CD14-positive monocyte (primary cell): ENCODE measurements around the gene VARS1. TPM values are rescaled to one million over a fixed set of nuclear protein-coding genes. Genes with fewer than 3 reads are reported as not detected.

Source experiments
- DNase-seq, 3 donors: peaks; one replicate each; pipeline ENCODE4 v3.0.0-alpha.2; 2011 to 2022
- H2AFZ ChIP-seq: 2 replicates; pipeline ENCODE4 v1.6.0; 2012; ENCODE audit warnings: mild to moderate bottlenecking, low read depth, low read length, inconsistent platforms; ENCODE audit not compliant: insufficient read depth, poor library complexity, severe bottlenecking
- H3K27ac ChIP-seq, 2 donors: 1 replicate in 1 of 2; 2 replicates in 1 of 2; pipeline ENCODE4 v1.5.1; 2012 to 2013; ENCODE audit warnings: low read length in 2 of 2, control low read depth in 1 of 2, inconsistent platforms in 1 of 2, low read depth in 1 of 2, mild to moderate bottlenecking in 1 of 2
- H3K27me3 ChIP-seq, 2 donors: one replicate each; pipeline versions ENCODE4 v1.6.0 to v1.6.1; 2011 to 2013; ENCODE audit warnings: low read length in 2 of 2; ENCODE audit not compliant: control insufficient read depth in 2 of 2, insufficient read depth in 2 of 2
- H3K36me3 ChIP-seq, 2 donors: replicated peaks in 1 of 2; 1 replicate in 1 of 2; 2 replicates in 1 of 2; pipeline versions ENCODE4 v1.5.1 to v1.6.1; 2012 to 2013; ENCODE audit warnings: low read length in 2 of 2, control low read depth in 1 of 2, inconsistent platforms in 1 of 2, mild to moderate bottlenecking in 1 of 2; ENCODE audit not compliant: insufficient read depth in 2 of 2, control insufficient read depth in 1 of 2
- H3K4me1 ChIP-seq, 2 donors: 1 replicate in 1 of 2; 2 replicates in 1 of 2; pipeline versions ENCODE4 v1.5.1 to v1.6.1; 2012 to 2013; ENCODE audit warnings: low read length in 2 of 2, control low read depth in 1 of 2, inconsistent platforms in 1 of 2, mild to moderate bottlenecking in 1 of 2, moderate library complexity in 1 of 2; ENCODE audit not compliant: insufficient read depth in 2 of 2, control insufficient read depth in 1 of 2
- H3K4me2 ChIP-seq: replicated peaks from 2 replicates; pipeline ENCODE3; 2012; ENCODE audit warnings: low read length, moderate library complexity, mild to moderate bottlenecking; ENCODE audit not compliant: poor library complexity, severe bottlenecking; ENCODE audit errors: extremely low read depth
- H3K4me3 ChIP-seq, 3 experiments: fragments of 200-600 bp in 1 of 3; sonication (generic) in 1 of 3; replicated peaks in 1 of 3; 1 replicate in 2 of 3; 2 replicates in 1 of 3; pipeline ENCODE4 v1.5.1; 2011 to 2013; ENCODE audit warnings: low read length in 3 of 3, mild to moderate bottlenecking in 3 of 3, control low read depth in 2 of 3, low read depth in 2 of 3, inconsistent platforms in 1 of 3, moderate library complexity in 1 of 3
- H3K79me2 ChIP-seq: 2 replicates; pipeline ENCODE4 v1.6.0; 2012; ENCODE audit warnings: mild to moderate bottlenecking, control low read depth, inconsistent platforms, low read length, moderate library complexity; ENCODE audit not compliant: insufficient read depth
- H3K9ac ChIP-seq: 2 replicates; pipeline ENCODE4 v1.6.0; 2017; ENCODE audit warnings: low read length, mild to moderate bottlenecking; ENCODE audit not compliant: insufficient read depth, poor library complexity, severe bottlenecking
- H3K9me3 ChIP-seq, 2 donors: replicated peaks in 1 of 2; 1 replicate in 1 of 2; 2 replicates in 1 of 2; pipeline versions ENCODE4 v1.5.1 to v1.6.1; 2012 to 2013; ENCODE audit warnings: low read length in 2 of 2, control low read depth in 1 of 2; ENCODE audit not compliant: control insufficient read depth in 1 of 2, insufficient read depth in 1 of 2
- H4K20me1 ChIP-seq: 2 replicates; pipeline ENCODE4 v1.6.0; 2012; ENCODE audit warnings: mild to moderate bottlenecking, low read length, control low read depth, moderate library complexity; ENCODE audit not compliant: insufficient read depth
- H3K27ac Mint-ChIP-seq, 7 donors: one replicate each; pipeline ENCODE4 v1.8.0; 2020; ENCODE audit warnings: mild to moderate bottlenecking in 7 of 7, mixed read lengths in 7 of 7, moderate library complexity in 6 of 7, inconsistent platforms in 2 of 7
- H3K27me3 Mint-ChIP-seq, 3 donors: one replicate each; pipeline ENCODE4 v1.8.0; 2021 to 2022; ENCODE audit warnings: low read depth in 3 of 3, mild to moderate bottlenecking in 3 of 3, mixed read lengths in 3 of 3, moderate library complexity in 3 of 3, inconsistent platforms in 1 of 3
- H3K36me3 Mint-ChIP-seq, 2 donors: one replicate each; pipeline ENCODE4 v1.8.0; 2020; ENCODE audit warnings: mixed read lengths in 2 of 2, inconsistent platforms in 1 of 2, mild to moderate bottlenecking in 1 of 2
- H3K4me1 Mint-ChIP-seq: one replicate; pipeline ENCODE4 v1.8.0; 2020; ENCODE audit warnings: mild to moderate bottlenecking, mixed read lengths
- H3K4me3 Mint-ChIP-seq, 2 donors: one replicate each; pipeline ENCODE4 v1.8.0; 2020; ENCODE audit warnings: mild to moderate bottlenecking in 2 of 2, mixed read lengths in 2 of 2, moderate library complexity in 1 of 2
- H3K9me3 Mint-ChIP-seq, 7 donors: one replicate each; pipeline ENCODE4 v1.8.0; 2020 to 2022; ENCODE audit warnings: mixed read lengths in 7 of 7, mild to moderate bottlenecking in 6 of 7, moderate library complexity in 6 of 7, inconsistent platforms in 2 of 7
- WGBS: methylation state at CpG from one replicate; pipeline ENCODE4 v1.1.5; 2013; ENCODE audit warnings: missing lambda C conversion rate; ENCODE audit not compliant: insufficient coverage; 5-methylcytosine and 5-hydroxymethylcytosine counted together
- intact Hi-C, 2 donors: fragments of 100-400 bp; cut with micrococcal nuclease; formaldehyde crosslinking; loops; one replicate each; pipeline versions ENCODE4 v1.15.0 to v1.15.1; 2023
- polyA plus RNA-seq, 3 donors: library from polyadenylated mRNA; depleted of rRNA in 1 of 3; unstranded in 2 of 3; stranded (reverse) in 1 of 3; fragments of 300-500 nt in 2 of 3; fragments of >200 nt in 1 of 3; fragmentation: Illumina TruSeq in 2 of 3; gene quantifications; 1 replicate in 2 of 3; 2 replicates in 1 of 3; pipeline ENCODE4 v1.2.3, GENCODE V29; 2012 to 2021
- TF ChIP-seq, protein P1 (sequence below): fragments of 200-600 bp; IDR thresholded peaks from one replicate; pipeline ENCODE4 v1.8.0; 2022; ENCODE audit warnings: antibody characterized with exemption, mild to moderate bottlenecking

The VARS1 gene
- polyA plus RNA-seq, 3 donors, result 22.2 to 28.9 (median 27.3) TPM

DNA sequence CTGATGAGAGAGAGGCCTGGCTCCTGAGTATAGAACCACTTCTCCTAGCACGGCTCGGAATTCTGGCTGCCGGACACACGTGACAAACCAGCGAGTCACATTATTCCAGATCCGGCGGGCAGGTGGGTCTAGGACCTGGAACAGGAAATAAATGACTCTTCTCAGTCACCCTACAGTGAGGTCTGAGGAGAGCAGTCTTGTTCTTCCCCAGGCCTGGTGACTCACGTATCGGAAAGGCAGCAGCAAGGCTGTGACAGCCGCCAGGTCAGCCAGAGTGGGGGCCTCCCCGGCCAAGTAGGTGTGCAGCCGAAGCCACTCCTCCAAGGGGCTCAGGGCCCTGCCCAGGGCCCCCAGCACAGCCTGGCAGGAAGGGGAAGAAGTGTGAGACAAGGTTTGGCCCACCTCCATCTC is 2.8 kb downstream of the VARS1 start:
- Mint-ChIP-seq H3K27me3 (no peaks in the 10 kb centered on the region), H3K9me3 (no peaks in the 10 kb centered on the region), H3K27ac (peak overlapping the region in 2 of 7 donors; percentile 58 to 65), H3K4me3 (no peak overlapping the region), H3K36me3 (peaks cover 19 to 37% of the 10 kb centered on the region in 2 donors), H3K4me1 (peaks cover 28% of the 10 kb centered on the region)
- Histone ChIP-seq H3K36me3 (peaks cover 12 to 22% of the 10 kb centered on the region in 2 donors), H3K9me3 (no peaks in the 10 kb centered on the region), H3K4me1 (peaks cover 24 to 35% of the 10 kb centered on the region in 2 donors), H3K4me3 (no peak overlapping the region), H3K27me3 (no peaks in the 10 kb centered on the region), H3K79me2 (peaks cover 23% of the 10 kb centered on the region), H4K20me1 (no peaks in the 10 kb centered on the region), H3K4me2 (no peak overlapping the region), H2AFZ (no peak overlapping the region), H3K9ac (no peak overlapping the region), H3K27ac (no peak overlapping the region)
- no peak for DNase-seq
- TF ChIP-seq, protein P1, sequence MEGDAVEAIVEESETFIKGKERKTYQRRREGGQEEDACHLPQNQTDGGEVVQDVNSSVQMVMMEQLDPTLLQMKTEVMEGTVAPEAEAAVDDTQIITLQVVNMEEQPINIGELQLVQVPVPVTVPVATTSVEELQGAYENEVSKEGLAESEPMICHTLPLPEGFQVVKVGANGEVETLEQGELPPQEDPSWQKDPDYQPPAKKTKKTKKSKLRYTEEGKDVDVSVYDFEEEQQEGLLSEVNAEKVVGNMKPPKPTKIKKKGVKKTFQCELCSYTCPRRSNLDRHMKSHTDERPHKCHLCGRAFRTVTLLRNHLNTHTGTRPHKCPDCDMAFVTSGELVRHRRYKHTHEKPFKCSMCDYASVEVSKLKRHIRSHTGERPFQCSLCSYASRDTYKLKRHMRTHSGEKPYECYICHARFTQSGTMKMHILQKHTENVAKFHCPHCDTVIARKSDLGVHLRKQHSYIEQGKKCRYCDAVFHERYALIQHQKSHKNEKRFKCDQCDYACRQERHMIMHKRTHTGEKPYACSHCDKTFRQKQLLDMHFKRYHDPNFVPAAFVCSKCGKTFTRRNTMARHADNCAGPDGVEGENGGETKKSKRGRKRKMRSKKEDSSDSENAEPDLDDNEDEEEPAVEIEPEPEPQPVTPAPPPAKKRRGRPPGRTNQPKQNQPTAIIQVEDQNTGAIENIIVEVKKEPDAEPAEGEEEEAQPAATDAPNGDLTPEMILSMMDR, result no peak
- WGBS, result 55% methylated on average over 10 of the region's 12 CpGs
- intact Hi-C loops, result loop anchor here (5.0 to 10.0 kb wide), 2 partner anchors 45 to 58 kb away; partner anchors contain the start of gene CLIC1 (in 1 of the 2)

DNA sequence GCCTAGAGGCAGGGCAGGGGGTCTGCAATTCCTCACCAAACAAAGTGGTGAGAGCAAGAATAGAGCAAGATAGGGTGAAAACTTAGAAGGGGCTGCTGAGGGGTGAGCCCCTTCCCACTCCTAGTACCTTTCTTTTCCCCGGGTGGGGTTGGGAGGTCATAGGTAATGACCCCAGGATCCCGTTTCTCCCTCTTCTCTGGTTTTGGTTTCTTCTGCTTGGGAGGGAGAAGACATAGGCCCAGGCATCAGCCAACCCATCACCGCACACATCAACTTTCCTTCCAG is 3.5 kb downstream of the VARS1 start:
- Histone ChIP-seq H2AFZ (no peak overlapping the region), H3K36me3 (peaks cover 12 to 22% of the 10 kb centered on the region in 2 donors), H3K27ac (no peak overlapping the region), H3K4me3 (no peak overlapping the region), H3K4me2 (no peak overlapping the region), H4K20me1 (no peaks in the 10 kb centered on the region), H3K27me3 (no peaks in the 10 kb centered on the region), H3K9ac (no peak overlapping the region), H3K79me2 (peaks cover 23% of the 10 kb centered on the region), H3K9me3 (no peaks in the 10 kb centered on the region), H3K4me1 (peaks cover 24 to 35% of the 10 kb centered on the region in 2 donors)
- Mint-ChIP-seq H3K9me3 (no peaks in the 10 kb centered on the region), H3K4me1 (peaks cover 25% of the 10 kb centered on the region), H3K27ac (peak overlapping the region in 2 of 7 donors; percentile 5 to 45), H3K4me3 (no peak overlapping the region), H3K27me3 (no peaks in the 10 kb centered on the region), H3K36me3 (peaks cover 19 to 42% of the 10 kb centered on the region in 2 donors)
- DNase-seq, result no peak
- no CpG with 5 or more reads among the region's 3 CpGs for WGBS
- intact Hi-C loops, result loop anchor here (5.0 to 10.0 kb wide), 2 partner anchors 45 to 57 kb away; partner anchors contain the start of gene CLIC1 (in 1 of the 2)
- TF ChIP-seq, protein P1, result no peak
